ENCODE results near the gene PEX11G. TPM values are rescaled to one million over a fixed set of nuclear protein-coding genes. Genes with fewer than 3 reads are reported as not detected.

PEX11G gene
- total and polyA plus RNA-seq, 10 of the 15 experiments (the other 5 are each of a cell fraction or from before 2014, with no cell fraction given), result 0.05 to 1.8 (median 0.73) TPM; not detected in 1

- no peak overlapping the region; the same call in 1 of the 2 replicates for H3K27ac ChIP-seq (ENCODE audit: control insufficient read depth, insufficient read depth)
- H3K9ac ChIP-seq (ENCODE audit: control insufficient read depth, insufficient read depth, low read length), result peak overlapping the region; percentile 37; the same call in 1 of the 2 replicates
- H2AFZ ChIP-seq (ENCODE audit: control insufficient read depth, low read depth, low read length), result peak overlapping the region; percentile 77
- peak overlapping the region; percentile 93 for H3K4me3 ChIP-seq
- ChIA-PET SMC1A (ENCODE audit: uncharacterized antibody, unreplicated experiment) (interaction anchor here (1.2 kb wide), 1 partner anchor 10 kb away, joined by 3 read pairs; no protein-coding TSS in a partner anchor), CTCF (interaction anchor here (1.1 kb wide), 1 partner anchor 35 kb away, joined by 3 read pairs; no protein-coding TSS in a partner anchor), RAD21 (ENCODE audit: unreplicated experiment) (interaction anchor here (1.0 kb wide), 1 partner anchor 11 kb away, joined by 3 read pairs; the partner anchor contains the start of gene MCOLN1), POLR2A (interaction anchor here (5.1 kb wide), 1 partner anchor 11 kb away, joined by 28 read pairs; the partner anchor contains the start of gene MCOLN1)
- no peak for FAIRE-seq
- H3K4me2 ChIP-seq (ENCODE audit: control insufficient read depth, insufficient read depth), result peak overlapping the region; percentile 75
- DNase-seq (ENCODE audit: low read depth, low spot score), result no peak
- H4K20me1 ChIP-seq (ENCODE audit: control insufficient read depth, insufficient read depth), result no peaks in the 10 kb centered on the region
- no peak for ATAC-seq
- no TSS peak for BruUV-seq (replicated peaks)
- intact Hi-C loops (cut with micrococcal nuclease; ENCODE audit: unreplicated experiment), result no loop called here
- no peaks in the 10 kb centered on the region for H3K9me3 ChIP-seq (replicated peaks; ENCODE audit: control insufficient read depth, insufficient read depth, low read length)
- in situ Hi-C loops (cut with MboI), result no loop called here
- H3K27me3 ChIP-seq (replicated peaks in 1 of 2; ENCODE audit: control insufficient read depth in 2 of 2, insufficient read depth in 2 of 2, low read length in 1 of 2), result no peaks in the 10 kb centered on the region
- no peaks in the 10 kb centered on the region; a peak in 1 of 4 replicates for H3K36me3 ChIP-seq (ENCODE audit: control insufficient read depth in 2 of 2, insufficient read depth in 2 of 2, low read length in 1 of 2)
- WGBS (ENCODE audit: insufficient coverage, insufficient replicate concordance, low lambda C conversion rate, missing lambda C conversion rate), result 51% methylated on average over 21 of the region's 30 CpGs
- H3K79me2 ChIP-seq (ENCODE audit: control insufficient read depth, insufficient read depth, low read length), result peaks cover 10% of the 10 kb centered on the region
- TF ChIP-seq MTA3 (IDR thresholded peaks at IDR 0.05; ENCODE audit: borderline replicate concordance, low read length), result no peak
- TF ChIP-seq CBX5 (IDR thresholded peaks at IDR 0.05; ENCODE audit: low read depth), result no peak
- TF ChIP-seq ATF7 (IDR thresholded peaks at IDR 0.05; ENCODE audit: low read depth), result no peak
- no peak for TF ChIP-seq PAX5 (IDR thresholded peaks at IDR 0.05; ENCODE audit: borderline replicate concordance, low read depth, low read length)
- TF ChIP-seq SMC3 (IDR thresholded peaks at IDR 0.05; ENCODE audit: borderline replicate concordance, low read length), result no peak
- no peak for TF ChIP-seq NFYB (IDR thresholded peaks at IDR 0.05; ENCODE audit: insufficient read depth, low read depth, low read length)
- no peak for TF ChIP-seq ELK1 (IDR thresholded peaks at IDR 0.05; ENCODE audit: low read depth, low read length)
- TF ChIP-seq JUND (IDR thresholded peaks at IDR 0.05; ENCODE audit: low read depth, low read length), result no peak
- TF ChIP-seq HCFC1 (IDR thresholded peaks at IDR 0.05; ENCODE audit: low read length), result no peak
- TF ChIP-seq NRF1 (conservative IDR thresholded peaks at IDR 0.05; ENCODE audit: low read depth, low read length), result no peak
- TF ChIP-seq BCL3 (IDR thresholded peaks at IDR 0.05; ENCODE audit: borderline replicate concordance, insufficient read depth, low read depth, low read length, poor library complexity, severe bottlenecking), result no peak
- TF ChIP-seq ZBTB4 (CRISPR knock-in tag; IDR thresholded peaks at IDR 0.05), result no peak
- no peak for TF ChIP-seq TCF12 (IDR thresholded peaks at IDR 0.05; ENCODE audit: low read depth, low read length)
- no peak for TF ChIP-seq ASH2L (IDR thresholded peaks at IDR 0.05; ENCODE audit: borderline replicate concordance, low read depth)
- TF ChIP-seq BACH1 (IDR thresholded peaks at IDR 0.05; ENCODE audit: borderline replicate concordance), result no peak
- peaks cover 4% of the 10 kb centered on the region for H3K4me1 ChIP-seq (ENCODE audit: control insufficient read depth, insufficient read depth, low read length)
Observed at GRCh38 chr19:7533281-7533885, 44.5 kb upstream of the PEX11G start.

Data from GM12878 (cell line).